ENCODE measurements around the gene SAYSD1. TPM values are rescaled to one million over a fixed set of nuclear protein-coding genes. Genes with fewer than 3 reads are reported as not detected.

Gene SAYSD1
- total RNA-seq, 3 donors from 2014 or later (not counting 1 experiment from before 2014, with no cell fraction given) = 11.3 to 13.1 (median 11.5) TPM

GRCh38 chr6:39076623-39077535, 38.1 kb downstream of the SAYSD1 start:
- no peak overlapping the region for H3K4me3 Mint-ChIP-seq
- no peaks in the 10 kb centered on the region for H3K36me3 Mint-ChIP-seq
- WGBS (ENCODE audit: insufficient coverage) = 68% methylated on average over 6 of the region's 9 CpGs
- H3K9me3 ChIP-seq (ENCODE audit: control insufficient read depth, insufficient read depth, low read length) = no peaks in the 10 kb centered on the region
- no peaks in the 10 kb centered on the region for H3K27me3 ChIP-seq (ENCODE audit: control insufficient read depth, insufficient read depth, low read length)
- H3K4me3 ChIP-seq (ENCODE audit: low read length) = no peak overlapping the region
- H3K27ac Mint-ChIP-seq = no peak overlapping the region
- no peaks in the 10 kb centered on the region for H3K4me1 ChIP-seq (ENCODE audit: control insufficient read depth, insufficient read depth, low read length)
- ATAC-seq = no peak
- no peaks in the 10 kb centered on the region for H3K36me3 ChIP-seq (ENCODE audit: control insufficient read depth, insufficient read depth, low read length)
- intact Hi-C loops (cut with micrococcal nuclease) = no loop called here
- H3K4me1 Mint-ChIP-seq = no peaks in the 10 kb centered on the region
- DNase-seq = peak in 1 of 2 donors; percentile 4
- TF ChIP-seq CTCF (IDR thresholded peaks at IDR 0.05) = no peak
- H3K9me3 Mint-ChIP-seq = no peaks in the 10 kb centered on the region
- H3K27ac ChIP-seq (ENCODE audit: low read length) = no peak overlapping the region
- H3K27me3 Mint-ChIP-seq (ENCODE audit: low read depth in 2 of 2) = no peaks in the 10 kb centered on the region

GRCh38 chr6:39075807-39076622, 39.0 kb downstream of the SAYSD1 start:
- no peak overlapping the region for H3K27ac Mint-ChIP-seq
- 85% methylated on average over 11 of the region's 11 CpGs for whole genome bisulfite sequencing (ENCODE audit: insufficient coverage)
- H3K27me3 Mint-ChIP-seq (ENCODE audit: low read depth in 2 of 2) = peaks cover 0 to 7% of the 10 kb centered on the region in 2 donors
- H3K9me3 ChIP-seq (ENCODE audit: control insufficient read depth, insufficient read depth, low read length) = no peaks in the 10 kb centered on the region
- no peak for TF ChIP-seq CTCF (IDR thresholded peaks at IDR 0.05)
- H3K4me1 Mint-ChIP-seq = no peaks in the 10 kb centered on the region
- no peaks in the 10 kb centered on the region for H3K27me3 ChIP-seq (ENCODE audit: control insufficient read depth, insufficient read depth, low read length)
- no peaks in the 10 kb centered on the region for H3K4me1 ChIP-seq (ENCODE audit: control insufficient read depth, insufficient read depth, low read length)
- H3K4me3 ChIP-seq (ENCODE audit: low read length) = no peak overlapping the region
- H3K36me3 ChIP-seq (ENCODE audit: control insufficient read depth, insufficient read depth, low read length) = no peaks in the 10 kb centered on the region
- no peak for DNase-seq
- no peak overlapping the region for H3K4me3 Mint-ChIP-seq
- H3K27ac ChIP-seq (ENCODE audit: low read length) = no peak overlapping the region
- intact Hi-C loops (cut with micrococcal nuclease) = no loop called here
- H3K9me3 Mint-ChIP-seq = no peaks in the 10 kb centered on the region
- no peaks in the 10 kb centered on the region for H3K36me3 Mint-ChIP-seq
- ATAC-seq = no peak

GRCh38 chr6:39075010-39075686, 39.8 kb downstream of the SAYSD1 start:
- H3K9me3 Mint-ChIP-seq = no peaks in the 10 kb centered on the region
- H3K27ac Mint-ChIP-seq = no peak overlapping the region
- H3K36me3 ChIP-seq (ENCODE audit: control insufficient read depth, insufficient read depth, low read length) = no peaks in the 10 kb centered on the region
- WGBS (ENCODE audit: insufficient coverage) = 71% methylated on average over 11 of the region's 12 CpGs
- no peak overlapping the region for H3K4me3 ChIP-seq (ENCODE audit: low read length)
- H3K4me1 Mint-ChIP-seq = no peaks in the 10 kb centered on the region
- no peak overlapping the region for H3K4me3 Mint-ChIP-seq
- no peaks in the 10 kb centered on the region for H3K9me3 ChIP-seq (ENCODE audit: control insufficient read depth, insufficient read depth, low read length)
- peak in 1 of 2 donors; percentile 11 for DNase-seq
- no peak overlapping the region for H3K27ac ChIP-seq (ENCODE audit: low read length)
- no peaks in the 10 kb centered on the region for H3K27me3 ChIP-seq (ENCODE audit: control insufficient read depth, insufficient read depth, low read length)
- H3K27me3 Mint-ChIP-seq (ENCODE audit: low read depth in 2 of 2) = peaks cover 0 to 7% of the 10 kb centered on the region in 2 donors
- TF ChIP-seq CTCF (IDR thresholded peaks at IDR 0.05) = no peak
- intact Hi-C loops (cut with micrococcal nuclease) = no loop called here
- H3K4me1 ChIP-seq (ENCODE audit: control insufficient read depth, insufficient read depth, low read length) = no peaks in the 10 kb centered on the region
- no peaks in the 10 kb centered on the region for H3K36me3 Mint-ChIP-seq
- no peak for ATAC-seq

Data from natural killer cell (primary cell).